ENCODE results near the gene ADORA2A. TPM values are rescaled to one million over a fixed set of nuclear protein-coding genes. Genes with fewer than 3 reads are reported as not detected.

The ADORA2A gene
- total and polyA plus RNA-seq, 11 donors: 1.5 to 12.1 (median 4.5) TPM

DNA sequence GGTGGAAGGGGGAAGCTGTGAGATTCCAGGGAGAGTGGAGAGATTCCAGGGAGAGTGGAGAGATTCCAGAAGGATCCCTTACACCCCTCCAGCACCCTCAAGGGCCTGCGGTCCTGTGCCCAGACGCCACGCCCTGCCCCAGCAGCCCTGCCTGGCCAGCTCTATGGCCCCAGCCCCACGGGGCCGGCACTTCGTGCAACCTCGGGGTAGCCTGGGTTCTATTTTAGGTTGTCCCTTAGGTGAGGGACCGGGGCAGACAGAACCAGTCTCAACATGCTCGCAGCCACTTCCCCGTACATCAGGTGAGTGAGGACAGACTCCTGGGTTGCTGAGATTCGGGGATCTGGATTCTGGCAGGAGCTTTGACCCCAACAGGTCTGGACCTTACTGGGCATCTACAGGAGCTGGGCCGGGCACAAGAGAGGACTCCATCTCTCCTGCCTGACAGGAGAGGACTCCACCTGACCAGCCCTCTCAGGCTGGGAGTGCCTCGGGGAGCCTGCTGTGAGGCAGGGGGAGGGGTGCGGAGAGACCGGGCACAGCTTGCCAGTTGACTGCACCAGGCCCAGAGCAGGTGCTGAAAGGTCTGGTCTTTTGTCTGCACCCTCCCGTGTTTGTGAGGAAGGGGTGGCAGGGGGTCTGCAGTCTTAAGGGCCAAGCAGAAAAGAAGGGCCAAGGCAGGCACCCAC is 8.5 kb upstream of the ADORA2A start:
- Histone ChIP-seq H3K4me1 (peaks cover 0 to 50% (median 33%) of the 10 kb centered on the region in 12 donors), H3K36me3 (peaks cover 0 to 34% (median 29%) of the 10 kb centered on the region in 9 donors), H3K27ac (peak overlapping the region in 1 of 12 donors; percentile 75), H3K27me3 (no peaks in the 10 kb centered on the region), H3K9me3 (no peaks in the 10 kb centered on the region), H3K4me3 (no peak overlapping the region)
- TF ChIP-seq POLR2A (IDR thresholded peaks at IDR 0.05) (no peak), CTCF (IDR thresholded peaks at IDR 0.05) (no peak)
- WGBS, 4 donors: 65 to 77% (median 71%) methylated on average over 12 to 16 of the region's 16 CpGs
- ATAC-seq (no peak), DNase-seq (peak in 1 of 5 donors; percentile 25)
- intact Hi-C loops (cut with DNase I): no loop called here

- ATAC-seq: no peak
- Histone ChIP-seq H3K27ac (peak overlapping the region in 3 of 12 donors; percentile 59 to 75 (median 69)), H3K4me3 (no peak overlapping the region), H3K27me3 (no peaks in the 10 kb centered on the region), H3K36me3 (peaks cover 0 to 29% (median 24%) of the 10 kb centered on the region in 9 donors), H3K4me1 (peaks cover 0 to 56% (median 35%) of the 10 kb centered on the region in 12 donors), H3K9me3 (no peaks in the 10 kb centered on the region)
- DNase-seq: peak in 1 of 5 donors; percentile 27
- TF ChIP-seq CTCF (IDR thresholded peaks at IDR 0.05) (no peak), POLR2A (IDR thresholded peaks at IDR 0.05) (no peak)
- intact Hi-C loops (cut with DNase I): no loop called here
- 49 to 75% (median 61%) methylated on average over 5 to 7 of the region's 7 CpGs for WGBS, 4 donors
These were observed 7.9 kb upstream of the ADORA2A start for GRCh38 chr22:24419475-24419850.

GRCh38 chr22:24420072-24420976 is 7.1 kb upstream of the ADORA2A start:
- H3K36me3 ChIP-seq: peaks cover 0 to 20% (median 15%) of the 10 kb centered on the region in 9 donors
- no peak overlapping the region for H3K4me3 ChIP-seq
- no peaks in the 10 kb centered on the region for H3K9me3 ChIP-seq
- WGBS, 4 donors: 37 to 51% (median 44%) methylated on average over 6 to 18 of the region's 18 CpGs
- H3K27ac ChIP-seq: peak overlapping the region in 10 of 12 donors; percentile 17 to 75 (median 56)
- intact Hi-C loops (cut with DNase I): loop anchor here in 8 of 10 donors (5.0 kb wide), 6 partner anchors 62 to 102 kb away; no protein-coding TSS in a partner anchor
- peaks cover 0 to 60% (median 39%) of the 10 kb centered on the region in 12 donors for H3K4me1 ChIP-seq
- H3K27me3 ChIP-seq: no peaks in the 10 kb centered on the region
- ATAC-seq (peak; percentile 18 to 75 (median 32)), DNase-seq (peak in 3 of 5 donors; percentile 62 to 69 (median 64))
- TF ChIP-seq POLR2A (IDR thresholded peaks at IDR 0.05): no peak
- no peak for TF ChIP-seq CTCF (IDR thresholded peaks at IDR 0.05)

- peaks cover 0 to 62% (median 40%) of the 10 kb centered on the region in 12 donors for H3K4me1 ChIP-seq
- H3K4me3 ChIP-seq: no peak overlapping the region
- peak overlapping the region in 7 of 12 donors; percentile 17 to 75 (median 64) for H3K27ac ChIP-seq
- TF ChIP-seq POLR2A (IDR thresholded peaks at IDR 0.05): no peak
- no peak for TF ChIP-seq CTCF (IDR thresholded peaks at IDR 0.05)
- H3K36me3 ChIP-seq: peaks cover 0 to 14% (median 9%) of the 10 kb centered on the region in 9 donors
- no peaks in the 10 kb centered on the region for H3K9me3 ChIP-seq
- no peaks in the 10 kb centered on the region for H3K27me3 ChIP-seq
- ATAC-seq (no peak), DNase-seq (no peak)
- intact Hi-C loops (cut with DNase I): loop anchor here in 8 of 10 donors (5.0 kb wide), 6 partner anchors 61 to 101 kb away; no protein-coding TSS in a partner anchor
- WGBS, 4 donors: 58 to 70% (median 62%) methylated on average over 7 to 11 of the region's 11 CpGs
These were observed 6.4 kb upstream of the ADORA2A start for GRCh38 chr22:24420977-24421343.

All from heart left ventricle (tissue), 16 donors.